Measurements from ENCODE around the gene LIPC.

Gene LIPC

DNA sequence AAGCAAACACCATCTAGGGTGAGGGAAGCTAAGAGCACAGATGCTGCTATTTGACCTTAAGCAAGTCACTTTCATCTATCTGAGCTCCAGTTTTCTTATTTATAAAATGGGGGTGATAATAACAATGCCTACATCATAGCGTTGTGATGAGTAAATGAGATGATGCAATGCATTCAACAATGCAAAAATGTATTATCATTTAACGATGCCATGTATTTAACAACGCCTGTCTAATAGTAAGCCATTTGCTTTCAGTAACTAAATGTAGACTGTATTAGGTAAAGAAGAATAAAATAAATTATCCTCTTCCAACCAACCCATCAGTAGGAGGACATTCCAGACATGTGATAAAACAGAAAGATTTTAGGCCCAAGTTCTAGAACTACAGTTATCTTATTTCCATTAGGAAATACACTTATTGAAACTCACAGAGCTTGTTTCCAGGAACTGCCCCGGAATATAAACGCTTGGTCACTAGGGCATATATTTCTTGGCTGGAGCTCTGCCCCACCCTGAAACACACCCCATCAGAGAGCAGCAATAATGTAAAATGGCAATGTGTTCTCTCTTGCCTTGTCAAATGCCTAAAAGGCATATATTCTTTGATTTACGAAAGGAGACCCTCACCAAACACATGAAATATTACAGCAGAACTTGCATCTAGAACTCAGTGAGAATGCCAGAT, 128.3 kb downstream of the LIPC start:
- DNase-seq = no peak

DNA sequence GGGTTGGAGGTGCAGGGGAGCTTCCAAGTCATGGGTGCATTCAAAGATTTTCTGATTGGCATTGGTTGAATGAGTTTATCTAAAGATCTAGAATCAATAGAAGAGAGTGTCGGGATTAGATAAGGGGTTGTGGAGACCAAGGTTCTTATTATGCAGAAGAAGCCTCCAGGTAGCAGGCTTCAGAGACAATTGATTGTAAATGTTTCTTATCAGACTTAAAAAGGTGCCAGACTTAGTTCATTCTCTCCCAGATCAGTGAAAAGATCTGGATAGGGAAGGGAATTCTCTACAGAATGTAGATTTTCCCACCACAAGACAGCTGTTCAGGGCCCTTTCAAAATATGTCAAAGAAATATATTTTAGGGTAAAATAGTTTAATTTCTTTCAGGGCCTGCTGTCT, 129.5 kb downstream of the LIPC start:
- DNase-seq = no peak

- DNase-seq = no peak
Measured at GRCh38 chr15:58562135-58562534, 130.3 kb downstream of the LIPC start.

DNA sequence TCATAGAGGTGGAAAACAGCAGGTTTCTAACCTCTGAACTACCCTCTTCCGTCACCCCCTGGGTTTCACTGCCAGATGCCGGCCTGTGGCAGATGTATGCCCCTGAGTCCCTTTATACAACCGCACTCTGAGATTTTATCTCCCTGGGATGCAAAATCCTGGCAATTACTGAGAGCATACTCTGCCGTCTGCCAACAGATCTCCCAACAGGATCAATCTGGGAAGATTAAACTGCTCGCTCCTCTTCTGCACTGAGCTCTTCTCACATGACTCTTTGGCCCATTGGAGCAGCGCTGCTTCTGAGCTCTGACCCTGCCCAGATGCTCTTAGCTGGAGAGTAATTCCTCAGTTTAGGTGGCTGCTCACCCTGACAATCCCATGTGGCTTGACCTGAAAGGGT, 133.2 kb downstream of the LIPC start:
- DNase-seq = no peak

GRCh38 chr15:58565619-58566018, 133.8 kb downstream of the LIPC start:
- no peak for DNase-seq

DNA sequence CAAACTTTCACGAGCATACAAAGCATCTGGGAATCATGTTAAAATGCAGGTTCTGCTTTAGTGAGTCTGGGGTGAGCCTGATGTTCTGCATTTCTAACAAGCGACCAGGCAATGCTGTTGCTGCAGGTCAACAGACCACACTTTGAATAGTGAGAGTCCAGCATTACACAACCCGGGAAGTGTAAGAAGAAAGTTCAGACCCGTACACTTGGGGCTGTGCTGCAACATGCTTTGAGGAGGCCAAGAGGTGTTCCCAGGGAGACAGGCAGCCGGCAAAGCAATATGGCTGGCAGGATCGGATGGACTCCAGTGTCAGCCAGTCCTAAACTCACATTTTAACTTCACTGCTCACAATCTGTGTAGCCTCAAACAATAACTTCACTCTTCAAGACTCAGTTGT, 134.2 kb downstream of the LIPC start:
- no peak for DNase-seq

GRCh38 chr15:58568157-58568571, 136.4 kb downstream of the LIPC start:
- no peak for DNase-seq

GRCh38 chr15:58569455-58569854, 137.7 kb downstream of the LIPC start:
- DNase-seq = no peak

DNA sequence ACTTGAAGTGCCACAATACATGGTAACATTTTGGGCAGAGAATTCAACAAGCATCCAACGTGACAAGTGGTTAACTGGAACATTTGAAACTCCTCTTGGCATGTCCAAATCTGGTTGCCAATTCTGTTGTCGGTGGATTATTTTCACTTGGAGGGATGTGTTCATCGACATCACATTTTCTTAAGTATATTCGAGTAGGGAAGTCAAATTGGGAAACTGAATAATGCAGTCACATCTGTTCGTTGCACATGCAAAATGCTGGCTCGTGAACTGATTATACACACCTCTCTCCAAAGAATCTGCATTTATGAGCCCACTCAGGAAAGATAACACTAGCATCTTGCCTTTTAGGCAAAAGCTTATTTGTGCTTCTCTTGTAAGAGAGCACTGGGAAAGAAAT, 139.7 kb downstream of the LIPC start:
- no peak for DNase-seq

DNA sequence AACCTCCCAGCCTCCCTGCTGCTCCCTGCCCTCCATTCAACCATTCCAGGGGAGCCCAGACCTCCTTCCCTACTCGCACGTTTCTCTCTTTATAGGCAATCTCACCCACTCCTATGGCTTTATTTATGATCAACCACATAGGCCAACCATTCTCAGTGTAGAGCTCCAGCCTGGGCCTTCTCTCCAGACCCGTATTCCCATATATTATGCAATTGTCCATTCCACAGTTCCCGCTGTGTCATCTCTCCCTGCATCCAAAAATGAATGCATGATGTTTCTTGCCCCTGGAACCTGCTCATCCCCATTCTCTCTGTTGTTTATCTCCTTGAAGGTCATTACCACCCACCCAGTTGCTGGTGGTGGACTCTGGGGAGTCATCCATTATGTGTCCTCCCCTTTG, 140.7 kb downstream of the LIPC start:
- no peak for DNase-seq

- DNase-seq = no peak
Measured at GRCh38 chr15:58573270-58573669, 141.5 kb downstream of the LIPC start.

DNA sequence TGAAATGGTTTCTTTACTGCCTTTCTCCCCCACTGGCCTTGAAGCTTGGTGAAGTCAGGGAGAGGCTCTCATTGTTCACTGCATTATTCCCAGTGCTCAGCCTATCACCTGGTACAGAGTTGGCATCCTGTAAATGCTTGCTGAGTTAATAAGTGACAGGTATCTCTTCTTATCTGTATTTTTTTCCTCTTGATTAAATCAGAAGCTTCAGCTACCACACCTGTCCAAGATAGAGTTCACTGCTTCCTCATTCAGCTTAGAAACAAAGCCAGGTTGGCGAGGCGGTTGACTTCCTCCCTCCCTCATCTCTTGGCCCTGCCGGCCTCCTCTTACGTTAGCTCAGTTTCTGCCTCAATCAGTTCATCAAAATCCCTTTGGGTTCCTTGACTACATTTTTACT, 142.8 kb downstream of the LIPC start:
- no peak for DNase-seq

DNA sequence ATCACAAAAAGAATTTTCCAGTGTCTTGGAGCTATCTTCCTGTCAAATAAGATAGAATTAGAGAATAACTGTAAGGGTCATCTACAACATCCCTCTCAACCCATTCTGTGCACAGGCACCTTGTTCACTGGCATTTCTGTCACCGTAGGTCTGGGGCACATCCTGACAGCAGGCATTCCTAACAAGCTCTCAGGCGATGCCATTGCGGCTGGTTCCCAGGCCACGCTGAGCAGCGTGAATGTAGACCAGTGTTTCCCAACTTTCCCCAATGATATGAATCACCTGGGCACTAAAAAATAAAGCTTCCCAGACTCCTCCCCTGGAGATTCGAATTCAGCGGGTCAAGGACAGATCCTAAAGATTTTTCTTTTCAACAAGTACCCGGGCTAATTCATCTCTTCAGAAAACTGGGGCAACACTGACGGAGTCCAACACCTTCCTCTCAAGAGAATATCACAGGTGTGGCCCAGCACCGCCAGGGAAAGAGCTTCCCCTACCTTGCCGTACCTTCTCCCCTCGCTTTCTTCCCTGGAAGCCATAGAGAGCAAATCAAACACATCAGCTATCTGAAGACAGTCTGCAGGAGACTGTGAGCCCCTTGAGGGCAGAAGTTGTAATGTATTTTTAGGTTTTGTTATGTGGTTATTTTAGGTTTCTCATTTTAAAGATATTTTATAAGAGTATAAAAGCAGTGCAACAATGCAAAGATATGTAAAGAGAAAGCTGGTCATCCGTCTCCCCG, 143.4 kb downstream of the LIPC start:
- DNase-seq = no peak

- no peak for DNase-seq
Measured at GRCh38 chr15:58576657-58577056, 144.9 kb downstream of the LIPC start.

GRCh38 chr15:58582160-58582559, 150.4 kb downstream of the LIPC start:
- DNase-seq = no peak

- no peak for DNase-seq
Measured at GRCh38 chr15:58583171-58583908, 151.5 kb downstream of the LIPC start.

- no peak for DNase-seq
Measured at GRCh38 chr15:58584789-58585461, 153.1 kb downstream of the LIPC start.

DNA sequence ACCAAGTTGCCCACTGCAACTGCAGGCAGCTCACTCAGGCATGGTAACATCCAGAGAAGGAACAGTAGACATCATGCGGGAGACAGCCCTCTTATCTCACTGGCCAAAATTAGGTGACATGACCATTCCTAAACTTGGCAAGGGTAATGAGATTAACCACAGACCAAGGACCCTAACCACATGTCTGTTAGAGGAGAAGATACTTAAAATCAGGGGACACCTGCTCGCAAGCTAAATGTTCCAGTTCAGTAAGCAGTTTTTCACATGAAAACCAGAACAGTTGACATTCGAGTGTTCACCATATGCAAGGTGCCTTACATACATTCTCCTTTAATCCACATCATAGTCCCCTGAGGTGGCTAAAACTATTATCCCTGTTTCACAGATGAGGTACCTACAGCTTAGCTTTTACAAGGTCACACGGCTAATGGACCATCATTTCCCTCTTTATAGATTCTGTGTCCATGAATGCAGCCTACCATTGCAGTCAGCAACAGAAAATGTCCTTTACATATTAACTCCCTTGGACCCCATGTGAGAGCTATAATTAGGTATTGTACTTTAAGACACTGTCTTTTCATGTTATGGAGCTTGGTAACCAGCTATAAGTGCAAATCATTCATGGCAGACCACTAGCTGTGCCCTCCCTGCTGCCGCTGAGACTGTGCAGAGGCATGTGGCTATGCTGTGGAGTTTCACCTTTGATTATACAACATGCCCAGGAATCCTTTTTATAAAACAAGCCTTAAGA, 154.1 kb downstream of the LIPC start:
- no peak for DNase-seq

- no peak for DNase-seq
Measured at GRCh38 chr15:58587486-58587885, 155.7 kb downstream of the LIPC start.

GRCh38 chr15:58588096-58588495, 156.3 kb downstream of the LIPC start:
- DNase-seq = no peak

DNA sequence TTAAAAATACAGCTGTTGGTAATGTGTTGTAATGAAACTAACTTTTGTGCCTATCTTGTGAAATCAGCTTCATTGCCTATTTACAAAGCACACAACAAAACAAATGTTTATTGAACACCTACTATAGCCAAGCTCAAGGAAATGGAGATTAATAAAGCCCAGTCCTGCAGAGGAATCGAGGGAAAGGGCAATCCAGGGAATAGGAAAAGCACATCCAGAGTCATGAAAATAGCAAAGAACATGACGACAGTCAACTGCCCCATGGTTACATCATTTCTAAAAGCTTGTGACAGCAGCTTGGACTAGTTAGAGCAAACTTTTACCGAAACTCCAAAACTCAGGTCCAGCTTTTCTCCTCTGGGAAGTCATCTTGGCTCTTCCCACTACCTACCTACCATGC, 157.3 kb downstream of the LIPC start:
- no peak for DNase-seq

GRCh38 chr15:58590236-58590635, 158.4 kb downstream of the LIPC start:
- no peak for DNase-seq

- no peak for DNase-seq
Measured at GRCh38 chr15:58590926-58591325, 159.1 kb downstream of the LIPC start.
